IMR-90 (cell line): ENCODE data around the gene TEC. TPM values are rescaled to one million over a fixed set of nuclear protein-coding genes. Genes with fewer than 3 reads are reported as not detected.

ENCODE experiments used
- ATAC-seq: fragments of 200-7000 bp; cut with Tn5 transposase; 2 replicates; pipeline ENCODE4 v1.9.1; 2020; ENCODE audit warnings: low read depth, mild to moderate bottlenecking, moderate library complexity
- BruUV-seq: library from RNA; stranded (reverse); fragments of 400-500 nt; replicated peaks from 2 replicates; lab custom pipeline; 2021; lab: Mats Ljungman, UMichigan
- CTCF ChIA-PET: fragments of 300-600 bp; formaldehyde crosslinking; extraction: SDS; loops from one replicate; lab custom pipeline; 2021; ENCODE audit warnings: antibody characterized with exemption; lab: Yijun Ruan, JAX
- POLR2A ChIA-PET: fragments of 300-600 bp; sonication (Branson Sonifier 250); formaldehyde crosslinking; loops from one replicate; lab custom pipeline; 2022; ENCODE audit warnings: antibody characterized with exemption; ENCODE audit not compliant: unreplicated experiment; lab: Charles Lee
- DNase-seq: peaks from one replicate; pipeline ENCODE4 v3.0.0; 2013
- H2AFZ ChIP-seq: replicated peaks from 2 replicates; pipeline ENCODE3; 2013; ENCODE audit warnings: low read length, mild to moderate bottlenecking; ENCODE audit not compliant: poor library complexity
- H2AK5ac ChIP-seq: 2 replicates; pipeline ENCODE4 v1.6.1; 2013; ENCODE audit warnings: low read depth, low read length, inconsistent platforms
- H2AK9ac ChIP-seq: replicated peaks from 2 replicates; pipeline ENCODE3; 2013; ENCODE audit warnings: mild to moderate bottlenecking, low read depth, low read length, moderate library complexity; ENCODE audit not compliant: poor library complexity
- H2BK120ac ChIP-seq: 2 replicates; pipeline ENCODE4 v1.6.1; 2013; ENCODE audit warnings: low read depth, low read length, inconsistent platforms
- H2BK15ac ChIP-seq: 3 replicates; pipeline ENCODE4 v1.6.1; 2013; ENCODE audit warnings: low read depth, low read length, inconsistent platforms
- H2BK20ac ChIP-seq: 2 replicates; pipeline ENCODE4 v1.6.1; 2013; ENCODE audit warnings: low read depth, mild to moderate bottlenecking, inconsistent platforms, low read length, moderate library complexity
- H2BK5ac ChIP-seq: 2 replicates; pipeline ENCODE4 v1.6.1; 2013; ENCODE audit warnings: mild to moderate bottlenecking, low read depth, low read length, inconsistent platforms; ENCODE audit not compliant: poor library complexity, severe bottlenecking
- H3K14ac ChIP-seq: replicated peaks from 2 replicates; pipeline ENCODE4 v1.6.1; 2013; ENCODE audit warnings: low read depth, low read length, inconsistent platforms
- H3K18ac ChIP-seq: 2 replicates; pipeline ENCODE4 v1.6.1; 2013; ENCODE audit warnings: low read depth, low read length, control low read depth
- H3K23ac ChIP-seq: 2 replicates; pipeline ENCODE4 v1.6.1; 2013; ENCODE audit warnings: low read depth, low read length, inconsistent platforms
- H3K27ac ChIP-seq: 2 replicates; pipeline ENCODE4 v1.5.1; 2013; ENCODE audit warnings: mild to moderate bottlenecking, control low read depth, low read length; ENCODE audit not compliant: insufficient read depth
- H3K27me3 ChIP-seq: 2 replicates; pipeline ENCODE4 v1.6.1; 2013; ENCODE audit warnings: low read length; ENCODE audit not compliant: control insufficient read depth, insufficient read depth
- H3K36me3 ChIP-seq: 2 replicates; pipeline ENCODE4 v1.6.1; 2013; ENCODE audit warnings: low read length, mixed read lengths; ENCODE audit not compliant: control insufficient read depth, insufficient read depth
- H3K4ac ChIP-seq: 2 replicates; pipeline ENCODE4 v1.6.1; 2013; ENCODE audit warnings: low read depth, low read length, inconsistent platforms
- H3K4me1 ChIP-seq: 2 replicates; pipeline ENCODE4 v1.6.1; 2013; ENCODE audit warnings: low read length, mixed read lengths; ENCODE audit not compliant: control insufficient read depth, insufficient read depth
- H3K4me2 ChIP-seq: 2 replicates; pipeline ENCODE4 v1.6.1; 2013; ENCODE audit warnings: low read depth, mild to moderate bottlenecking, control low read depth, low read length, moderate library complexity
- H3K4me3 ChIP-seq: 2 replicates; pipeline ENCODE4 v1.5.1; 2013; ENCODE audit warnings: low read depth, mild to moderate bottlenecking, control low read depth, low read length, moderate library complexity; ENCODE audit not compliant: insufficient read depth
- H3K56ac ChIP-seq: 2 replicates; pipeline ENCODE4 v1.6.1; 2013; ENCODE audit warnings: low read length, inconsistent platforms; ENCODE audit not compliant: insufficient read depth; ENCODE audit errors: extremely low read depth
- H3K79me1 ChIP-seq, 2 experiments: 2 replicates each; pipeline ENCODE4 v1.6.1; 2013; ENCODE audit warnings: low read length in 2 of 2, inconsistent platforms in 1 of 2, low read depth in 1 of 2
- H3K9ac ChIP-seq: 2 replicates; pipeline ENCODE4 v1.6.1; 2013; ENCODE audit warnings: low read depth, low read length, control low read depth
- H3K9me1 ChIP-seq: 2 replicates; pipeline ENCODE4 v1.6.1; 2013; ENCODE audit warnings: low read length, inconsistent platforms; ENCODE audit not compliant: insufficient read depth
- H3K9me3 ChIP-seq: 2 replicates; pipeline ENCODE4 v1.6.1; 2013; ENCODE audit warnings: low read length; ENCODE audit not compliant: control insufficient read depth, insufficient read depth
- H4K20me1 ChIP-seq: 2 replicates; pipeline ENCODE4 v1.6.1; 2013; ENCODE audit warnings: low read length, inconsistent platforms; ENCODE audit not compliant: insufficient read depth
- H4K5ac ChIP-seq: 2 replicates; pipeline ENCODE4 v1.6.1; 2013; ENCODE audit warnings: mild to moderate bottlenecking, low read depth, low read length, control low read depth
- H4K8ac ChIP-seq, 2 experiments: 2 replicates each; pipeline ENCODE4 v1.6.1; 2013; ENCODE audit warnings: low read depth in 2 of 2, low read length in 2 of 2, control low read depth in 1 of 2, inconsistent platforms in 1 of 2
- H4K91ac ChIP-seq: 2 replicates; pipeline ENCODE4 v1.6.1; 2013; ENCODE audit warnings: low read depth, low read length, inconsistent platforms; ENCODE audit not compliant: insufficient read depth
- CEBPB ChIP-seq: IDR thresholded peaks from 2 replicates; pipeline ENCODE4 v1.6.1; 2012; ENCODE audit warnings: low read depth, low read length, improper control_type of control experiment
- MXI1 ChIP-seq: IDR thresholded peaks from 2 replicates; pipeline ENCODE4 v1.6.1; 2012; ENCODE audit warnings: low read depth, mild to moderate bottlenecking, low read length, moderate library complexity, borderline replicate concordance
- WGBS, 2 experiments: methylation state at CpG; one replicate each; pipeline versions ENCODE4 v1.1.5 to v1.1.7; 2013; ENCODE audit warnings: missing lambda C conversion rate in 2 of 2; ENCODE audit not compliant: insufficient read length in 1 of 2; ENCODE audit errors: extremely low coverage in 2 of 2; 5-methylcytosine and 5-hydroxymethylcytosine counted together
- dilution Hi-C: fragments of 300-500 bp; cut with HindIII; formaldehyde crosslinking; loops from one replicate; pipeline ENCODE4 v1.14.3; 2018; ENCODE audit warnings: low sequenced_read_pairs; ENCODE audit not compliant: unreplicated experiment
- in situ Hi-C: fragments of 300-500 bp; cut with MboI; formaldehyde crosslinking; loops from 3 replicates; pipeline ENCODE4 v1.14.3; 2019; ENCODE audit warnings: low sequenced_read_pairs, inconsistent platforms, mixed read lengths
- intact Hi-C: fragments of 100-400 bp; cut with micrococcal nuclease; formaldehyde crosslinking; loops from 2 replicates; pipeline ENCODE4 v1.10.0; 2022
- polyA plus RNA-seq, 3 experiments: library from polyadenylated mRNA; depleted of rRNA; stranded (reverse); fragments of >200 nt; gene quantifications; 2 replicates each; pipeline ENCODE4 v1.2.3, GENCODE V29; 2012; ENCODE audit warnings: low replicate concordance in 1 of 3
- total RNA-seq: library from RNA; depleted of rRNA; stranded (reverse); fragments of >200 nt; gene quantifications from 2 replicates; pipeline ENCODE4 v1.2.3, GENCODE V29; 2012

Gene TEC
- total and polyA plus RNA-seq, 2 of the 4 experiments (the other 2 are of a cell fraction) = 0.39 to 0.54 TPM

DNA sequence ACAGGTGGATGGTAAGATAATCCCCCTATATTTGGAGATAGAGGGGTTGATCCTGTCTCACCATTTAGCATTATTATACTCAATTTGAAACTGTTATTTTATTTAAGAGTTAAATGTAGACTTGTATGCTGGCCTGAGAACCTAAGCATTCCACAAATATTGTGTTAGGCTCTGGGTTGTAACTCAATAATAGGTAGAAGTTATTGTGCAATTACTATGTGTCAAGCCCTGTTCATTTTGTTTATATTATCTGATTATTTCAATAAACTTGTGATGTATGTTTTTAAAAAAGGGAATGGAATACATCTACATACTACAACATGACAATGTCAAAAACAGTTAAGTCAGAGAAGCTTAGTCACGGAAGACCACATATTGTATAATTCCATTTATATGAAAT is 122.0 kb downstream of the TEC start:
- H3K4ac ChIP-seq = no peak overlapping the region
- TF ChIP-seq MXI1 = no peak
- TF ChIP-seq CEBPB = peak; percentile 60
- WGBS, 2 experiments = no CpG with 5 or more reads among the region's 1 CpG
- H3K27ac ChIP-seq = no peak overlapping the region
- ChIA-PET CTCF (no interaction called here), POLR2A (no interaction called here)
- H4K91ac ChIP-seq = no peak overlapping the region
- no peak for ATAC-seq
- no peak overlapping the region for H2BK120ac ChIP-seq
- no peak overlapping the region for H3K18ac ChIP-seq
- no peak overlapping the region for H2AFZ ChIP-seq
- BruUV-seq = no TSS peak
- H3K23ac ChIP-seq = no peak overlapping the region
- no peak for DNase-seq
- in situ Hi-C loops (no loop called here), intact Hi-C loops (no loop called here), dilution Hi-C loops (no loop called here)
- H3K9ac ChIP-seq = no peak overlapping the region
- no peak overlapping the region for H3K4me2 ChIP-seq
- H3K79me1 ChIP-seq = no peaks in the 10 kb centered on the region
- no peak overlapping the region for H3K14ac ChIP-seq
- H3K4me3 ChIP-seq = no peak overlapping the region
- H2AK9ac ChIP-seq = no peak overlapping the region
- no peaks in the 10 kb centered on the region for H3K27me3 ChIP-seq
- H3K9me3 ChIP-seq = no peaks in the 10 kb centered on the region
- no peak overlapping the region for H4K5ac ChIP-seq
- no peaks in the 10 kb centered on the region; the same call in 1 of the 2 replicates for H3K4me1 ChIP-seq
- no peaks in the 10 kb centered on the region for H3K36me3 ChIP-seq
- H3K9me1 ChIP-seq = 0 out of 2 replicates have a peak, but pooled peaks cover 3% of the 10 kb centered on the region
- H2BK5ac ChIP-seq = no peak overlapping the region
- no peak overlapping the region for H2BK20ac ChIP-seq
- H3K56ac ChIP-seq = no peak overlapping the region
- no peak overlapping the region for H2BK15ac ChIP-seq
- H4K8ac ChIP-seq = no peak overlapping the region
- H2AK5ac ChIP-seq = no peak overlapping the region
- H4K20me1 ChIP-seq = no peaks in the 10 kb centered on the region
